HL-60 (cell line): ENCODE measurements around the gene ADAMTSL4.
A peak's percentile ranks its signal among the peaks of the same experiment; 100 is the strongest.

ENCODE experiments used
- DNase-seq, 2 experiments: peaks; one replicate each; pipeline ENCODE4 v3.0.0-alpha.2; 2010 to 2020; ENCODE audit warnings: low read depth in 1 of 2, low spot score in 1 of 2
- H3K27ac ChIP-seq: fragments of 250-450 bp; sonication (Bioruptor Pico); replicated peaks from 2 replicates; pipeline ENCODE4 v1.5.1; 2020; ENCODE audit warnings: mild to moderate bottlenecking, moderate library complexity
- H3K27me3 ChIP-seq: fragments of 250-450 bp; sonication (Bioruptor Pico); 2 replicates; pipeline ENCODE4 v1.5.1; 2021; ENCODE audit warnings: mild to moderate bottlenecking, moderate library complexity; ENCODE audit not compliant: insufficient read depth, poor library complexity, severe bottlenecking
- H3K4me3 ChIP-seq: replicated peaks from 2 replicates; pipeline ENCODE4 v1.5.1; 2011; ENCODE audit warnings: mild to moderate bottlenecking, control low read depth, low read length; ENCODE audit not compliant: insufficient read depth
- GABPA ChIP-seq: IDR thresholded peaks from 2 replicates; pipeline ENCODE4 v1.6.1; 2012; ENCODE audit warnings: low read depth
- POLR2AphosphoS5 ChIP-seq: IDR thresholded peaks from 2 replicates; pipeline ENCODE4 v1.6.1; 2012; ENCODE audit warnings: low read depth
- SPI1 ChIP-seq: IDR thresholded peaks from 2 replicates; pipeline ENCODE4 v1.6.1; 2012; ENCODE audit warnings: low read depth, mild to moderate bottlenecking, borderline replicate concordance
- TF ChIP-seq, protein P1 (sequence below): IDR thresholded peaks from 2 replicates; pipeline ENCODE4 v1.6.1; 2012; ENCODE audit warnings: low read depth; ENCODE audit not compliant: insufficient replicate concordance
- TF ChIP-seq, protein P2 (sequence below): IDR thresholded peaks from one replicate; pipeline ENCODE4 v1.5.1; 2011; ENCODE audit warnings: low read length, control low read depth, inconsistent platforms; ENCODE audit not compliant: insufficient read depth

The ADAMTSL4 gene

DNA sequence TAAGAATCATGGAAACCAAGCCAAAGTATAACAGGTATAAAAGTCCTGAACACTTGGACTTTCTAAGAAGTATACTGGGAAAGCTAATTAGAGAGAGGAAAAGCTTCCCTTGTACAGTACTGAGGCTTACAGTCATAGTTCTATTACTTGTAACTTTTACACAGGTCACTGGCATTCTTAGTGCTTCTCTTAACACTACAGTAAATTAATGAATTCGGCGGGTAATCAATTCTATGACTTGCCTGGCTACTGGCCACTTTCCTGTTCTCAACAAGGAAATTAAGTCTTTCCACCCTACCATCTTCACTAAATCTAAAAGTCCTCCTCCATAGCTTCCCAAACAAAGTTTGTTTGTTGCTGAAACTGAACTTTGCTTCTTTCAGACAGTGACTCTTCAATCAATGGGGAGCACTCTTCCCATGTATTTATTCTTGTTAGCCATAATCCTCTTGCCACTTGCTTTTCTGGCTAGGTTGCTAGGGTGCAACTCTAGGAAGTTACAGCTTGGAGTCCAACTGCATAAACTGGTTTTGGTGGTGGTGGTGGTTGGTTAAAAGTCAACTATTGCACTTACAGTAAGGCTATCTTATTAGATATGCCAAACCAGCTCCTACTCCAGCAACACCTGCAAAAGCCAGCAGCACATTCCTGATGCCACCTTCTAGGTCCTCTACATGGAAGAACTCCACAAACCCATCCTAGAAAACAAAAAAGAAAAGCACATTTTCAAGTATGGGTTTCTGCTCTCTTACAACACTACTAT, 27.8 kb downstream of the ADAMTSL4 start:
- Histone ChIP-seq H3K27me3 (no peaks in the 10 kb centered on the region), H3K4me3 (peak overlapping the region; percentile 93), H3K27ac (peak overlapping the region; percentile 13)
- DNase-seq = no peak
- TF ChIP-seq GABPA = no peak
- no peak; the same call in 1 of the 2 replicates for TF ChIP-seq POLR2AphosphoS5
- TF ChIP-seq, protein P1, sequence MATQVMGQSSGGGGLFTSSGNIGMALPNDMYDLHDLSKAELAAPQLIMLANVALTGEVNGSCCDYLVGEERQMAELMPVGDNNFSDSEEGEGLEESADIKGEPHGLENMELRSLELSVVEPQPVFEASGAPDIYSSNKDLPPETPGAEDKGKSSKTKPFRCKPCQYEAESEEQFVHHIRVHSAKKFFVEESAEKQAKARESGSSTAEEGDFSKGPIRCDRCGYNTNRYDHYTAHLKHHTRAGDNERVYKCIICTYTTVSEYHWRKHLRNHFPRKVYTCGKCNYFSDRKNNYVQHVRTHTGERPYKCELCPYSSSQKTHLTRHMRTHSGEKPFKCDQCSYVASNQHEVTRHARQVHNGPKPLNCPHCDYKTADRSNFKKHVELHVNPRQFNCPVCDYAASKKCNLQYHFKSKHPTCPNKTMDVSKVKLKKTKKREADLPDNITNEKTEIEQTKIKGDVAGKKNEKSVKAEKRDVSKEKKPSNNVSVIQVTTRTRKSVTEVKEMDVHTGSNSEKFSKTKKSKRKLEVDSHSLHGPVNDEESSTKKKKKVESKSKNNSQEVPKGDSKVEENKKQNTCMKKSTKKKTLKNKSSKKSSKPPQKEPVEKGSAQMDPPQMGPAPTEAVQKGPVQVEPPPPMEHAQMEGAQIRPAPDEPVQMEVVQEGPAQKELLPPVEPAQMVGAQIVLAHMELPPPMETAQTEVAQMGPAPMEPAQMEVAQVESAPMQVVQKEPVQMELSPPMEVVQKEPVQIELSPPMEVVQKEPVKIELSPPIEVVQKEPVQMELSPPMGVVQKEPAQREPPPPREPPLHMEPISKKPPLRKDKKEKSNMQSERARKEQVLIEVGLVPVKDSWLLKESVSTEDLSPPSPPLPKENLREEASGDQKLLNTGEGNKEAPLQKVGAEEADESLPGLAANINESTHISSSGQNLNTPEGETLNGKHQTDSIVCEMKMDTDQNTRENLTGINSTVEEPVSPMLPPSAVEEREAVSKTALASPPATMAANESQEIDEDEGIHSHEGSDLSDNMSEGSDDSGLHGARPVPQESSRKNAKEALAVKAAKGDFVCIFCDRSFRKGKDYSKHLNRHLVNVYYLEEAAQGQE = no peak
- no peak for TF ChIP-seq SPI1
- TF ChIP-seq, protein P2, sequence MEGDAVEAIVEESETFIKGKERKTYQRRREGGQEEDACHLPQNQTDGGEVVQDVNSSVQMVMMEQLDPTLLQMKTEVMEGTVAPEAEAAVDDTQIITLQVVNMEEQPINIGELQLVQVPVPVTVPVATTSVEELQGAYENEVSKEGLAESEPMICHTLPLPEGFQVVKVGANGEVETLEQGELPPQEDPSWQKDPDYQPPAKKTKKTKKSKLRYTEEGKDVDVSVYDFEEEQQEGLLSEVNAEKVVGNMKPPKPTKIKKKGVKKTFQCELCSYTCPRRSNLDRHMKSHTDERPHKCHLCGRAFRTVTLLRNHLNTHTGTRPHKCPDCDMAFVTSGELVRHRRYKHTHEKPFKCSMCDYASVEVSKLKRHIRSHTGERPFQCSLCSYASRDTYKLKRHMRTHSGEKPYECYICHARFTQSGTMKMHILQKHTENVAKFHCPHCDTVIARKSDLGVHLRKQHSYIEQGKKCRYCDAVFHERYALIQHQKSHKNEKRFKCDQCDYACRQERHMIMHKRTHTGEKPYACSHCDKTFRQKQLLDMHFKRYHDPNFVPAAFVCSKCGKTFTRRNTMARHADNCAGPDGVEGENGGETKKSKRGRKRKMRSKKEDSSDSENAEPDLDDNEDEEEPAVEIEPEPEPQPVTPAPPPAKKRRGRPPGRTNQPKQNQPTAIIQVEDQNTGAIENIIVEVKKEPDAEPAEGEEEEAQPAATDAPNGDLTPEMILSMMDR = no peak

DNA sequence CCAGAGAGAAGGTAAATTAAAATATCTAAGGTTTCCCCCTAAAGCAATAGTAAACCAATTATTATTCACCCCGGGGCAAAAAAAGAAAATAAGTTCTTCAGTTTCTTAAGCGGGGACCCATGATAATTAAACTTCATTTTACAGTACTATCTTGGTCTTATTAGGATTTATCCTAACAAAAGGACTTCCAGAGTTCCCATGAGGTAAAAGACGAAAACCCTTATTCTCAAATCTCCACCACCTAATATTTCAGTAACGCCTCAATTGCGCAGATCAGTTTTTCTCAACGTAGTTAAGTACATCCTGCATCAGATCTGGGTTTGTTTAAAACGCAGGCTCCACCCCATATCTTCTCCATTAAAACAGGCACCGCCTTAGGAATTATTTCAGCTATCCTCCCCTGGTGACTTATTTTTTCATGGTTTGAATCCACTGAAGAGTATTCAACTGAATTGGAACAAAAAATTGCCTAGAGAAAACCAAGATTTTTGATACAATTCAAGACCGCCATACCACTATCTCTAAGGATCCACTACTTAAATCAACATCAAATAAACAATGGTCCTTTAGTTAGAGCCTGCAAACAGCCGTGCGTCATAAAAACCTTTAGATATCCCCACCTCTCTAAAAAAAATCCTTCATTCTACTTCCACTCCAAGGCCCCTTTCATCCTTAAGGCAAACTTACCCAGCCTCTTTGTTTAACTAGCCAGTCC, 28.5 kb downstream of the ADAMTSL4 start:
- Histone ChIP-seq H3K27me3 (no peaks in the 10 kb centered on the region), H3K4me3 (peak overlapping the region; percentile 93), H3K27ac (peak overlapping the region; percentile 99)
- TF ChIP-seq, protein P1 = no peak
- TF ChIP-seq, protein P2 = no peak
- TF ChIP-seq SPI1 = no peak
- no peak for TF ChIP-seq GABPA
- TF ChIP-seq POLR2AphosphoS5 = no peak
- peak in 1 of 2 experiments; percentile 49 for DNase-seq

DNA sequence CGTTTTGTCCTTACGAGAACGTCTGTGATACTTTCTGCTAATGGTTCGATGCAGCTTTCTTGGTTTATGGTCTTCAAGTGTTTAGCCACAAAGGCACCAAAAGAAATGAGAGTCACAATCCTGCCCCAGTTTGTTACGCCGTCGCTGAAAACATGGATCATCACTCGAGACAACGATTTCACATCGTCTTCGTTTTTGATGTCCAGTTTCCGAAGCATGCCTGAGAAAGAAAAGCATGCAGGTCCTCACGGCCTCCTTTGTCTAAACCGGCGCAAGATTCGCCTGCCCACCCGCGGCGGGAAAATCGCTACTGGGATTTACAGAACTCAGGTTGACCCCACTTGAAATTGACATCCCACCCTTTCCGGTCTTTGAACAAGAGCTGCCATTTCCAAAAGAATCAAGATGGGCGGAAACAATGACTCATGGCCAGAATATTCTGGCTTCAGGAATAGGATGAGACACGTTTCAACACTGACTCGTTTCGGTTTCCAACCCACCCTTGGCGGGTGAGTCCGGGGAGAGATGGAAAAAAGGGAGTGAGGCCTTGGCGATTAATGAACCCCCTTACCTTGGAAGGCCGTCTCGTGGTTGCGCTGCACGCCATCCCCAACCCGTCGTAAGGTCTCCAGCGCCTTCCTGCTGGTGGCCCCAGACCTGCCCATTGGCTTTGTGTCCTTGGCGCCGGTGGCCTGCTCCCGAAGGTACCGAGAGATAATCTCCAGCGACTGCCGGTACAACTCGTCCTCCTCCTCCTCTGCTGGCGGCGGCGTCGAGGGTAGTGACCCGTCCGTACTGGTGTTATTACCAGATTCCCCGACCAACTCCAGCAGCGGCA, 29.3 kb downstream of the ADAMTSL4 start:
- peak overlapping the region; percentile 93 for H3K4me3 ChIP-seq
- peak overlapping the region; percentile 99 for H3K27ac ChIP-seq
- DNase-seq = peak; percentile 15 to 70
- TF ChIP-seq, protein P2 = no peak
- peak; percentile 65; the same call in 1 of the 2 replicates for TF ChIP-seq POLR2AphosphoS5
- H3K27me3 ChIP-seq = no peaks in the 10 kb centered on the region
